Coronary artery (tissue), 2 donors: ENCODE results near the gene TBC1D17.

ENCODE experiments used
- DNase-seq: peaks from one replicate; pipeline ENCODE4 v3.0.0-alpha.2; 2017; ENCODE audit warnings: low spot score
- H3K27ac ChIP-seq, 2 donors: fragments of 200-600 bp; sonication (generic); one replicate each; pipeline ENCODE4 v1.5.1; 2016 to 2019
- H3K4me3 ChIP-seq: fragments of 200-600 bp; sonication (generic); 2 replicates; pipeline ENCODE4 v1.5.1; 2016; ENCODE audit warnings: mild to moderate bottlenecking, moderate library complexity
- TF ChIP-seq, protein P1 (sequence below): fragments of 200-600 bp; sonication (generic); IDR thresholded peaks from one replicate; pipeline ENCODE4 v1.5.1; 2019; ENCODE audit warnings: antibody characterized with exemption

Gene TBC1D17

DNA sequence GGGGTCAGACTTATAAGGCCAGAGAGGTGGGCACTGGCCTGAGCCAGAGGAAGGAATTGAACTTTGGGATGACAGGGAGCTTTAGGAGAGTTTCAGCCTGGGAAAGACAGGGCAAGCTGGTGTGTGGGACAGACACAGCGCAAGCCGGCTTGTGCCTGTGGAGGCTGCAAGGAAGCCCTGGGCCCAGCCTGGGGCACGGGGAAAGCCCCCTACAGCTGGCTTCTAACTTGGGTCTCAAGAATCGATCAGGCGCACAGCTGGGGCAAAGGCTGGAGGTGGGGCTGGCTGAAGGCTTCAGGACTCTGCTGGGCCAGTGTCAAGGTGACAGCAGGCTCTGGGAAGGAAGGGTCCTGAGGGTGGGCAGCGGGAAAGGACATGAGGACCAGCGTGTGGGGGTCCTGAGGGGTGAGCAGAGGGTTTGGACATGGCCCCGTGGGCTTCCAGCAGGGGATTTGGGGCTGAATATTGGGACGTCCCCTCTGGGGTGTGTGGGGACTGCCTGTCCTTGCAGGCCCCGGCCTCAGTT is 23.6 kb upstream of the TBC1D17 start:
- TF ChIP-seq, protein P1, sequence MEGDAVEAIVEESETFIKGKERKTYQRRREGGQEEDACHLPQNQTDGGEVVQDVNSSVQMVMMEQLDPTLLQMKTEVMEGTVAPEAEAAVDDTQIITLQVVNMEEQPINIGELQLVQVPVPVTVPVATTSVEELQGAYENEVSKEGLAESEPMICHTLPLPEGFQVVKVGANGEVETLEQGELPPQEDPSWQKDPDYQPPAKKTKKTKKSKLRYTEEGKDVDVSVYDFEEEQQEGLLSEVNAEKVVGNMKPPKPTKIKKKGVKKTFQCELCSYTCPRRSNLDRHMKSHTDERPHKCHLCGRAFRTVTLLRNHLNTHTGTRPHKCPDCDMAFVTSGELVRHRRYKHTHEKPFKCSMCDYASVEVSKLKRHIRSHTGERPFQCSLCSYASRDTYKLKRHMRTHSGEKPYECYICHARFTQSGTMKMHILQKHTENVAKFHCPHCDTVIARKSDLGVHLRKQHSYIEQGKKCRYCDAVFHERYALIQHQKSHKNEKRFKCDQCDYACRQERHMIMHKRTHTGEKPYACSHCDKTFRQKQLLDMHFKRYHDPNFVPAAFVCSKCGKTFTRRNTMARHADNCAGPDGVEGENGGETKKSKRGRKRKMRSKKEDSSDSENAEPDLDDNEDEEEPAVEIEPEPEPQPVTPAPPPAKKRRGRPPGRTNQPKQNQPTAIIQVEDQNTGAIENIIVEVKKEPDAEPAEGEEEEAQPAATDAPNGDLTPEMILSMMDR, result no peak
- H3K27ac ChIP-seq, result no peak overlapping the region
- H3K4me3 ChIP-seq, result no peak overlapping the region
- DNase-seq, result no peak

DNA sequence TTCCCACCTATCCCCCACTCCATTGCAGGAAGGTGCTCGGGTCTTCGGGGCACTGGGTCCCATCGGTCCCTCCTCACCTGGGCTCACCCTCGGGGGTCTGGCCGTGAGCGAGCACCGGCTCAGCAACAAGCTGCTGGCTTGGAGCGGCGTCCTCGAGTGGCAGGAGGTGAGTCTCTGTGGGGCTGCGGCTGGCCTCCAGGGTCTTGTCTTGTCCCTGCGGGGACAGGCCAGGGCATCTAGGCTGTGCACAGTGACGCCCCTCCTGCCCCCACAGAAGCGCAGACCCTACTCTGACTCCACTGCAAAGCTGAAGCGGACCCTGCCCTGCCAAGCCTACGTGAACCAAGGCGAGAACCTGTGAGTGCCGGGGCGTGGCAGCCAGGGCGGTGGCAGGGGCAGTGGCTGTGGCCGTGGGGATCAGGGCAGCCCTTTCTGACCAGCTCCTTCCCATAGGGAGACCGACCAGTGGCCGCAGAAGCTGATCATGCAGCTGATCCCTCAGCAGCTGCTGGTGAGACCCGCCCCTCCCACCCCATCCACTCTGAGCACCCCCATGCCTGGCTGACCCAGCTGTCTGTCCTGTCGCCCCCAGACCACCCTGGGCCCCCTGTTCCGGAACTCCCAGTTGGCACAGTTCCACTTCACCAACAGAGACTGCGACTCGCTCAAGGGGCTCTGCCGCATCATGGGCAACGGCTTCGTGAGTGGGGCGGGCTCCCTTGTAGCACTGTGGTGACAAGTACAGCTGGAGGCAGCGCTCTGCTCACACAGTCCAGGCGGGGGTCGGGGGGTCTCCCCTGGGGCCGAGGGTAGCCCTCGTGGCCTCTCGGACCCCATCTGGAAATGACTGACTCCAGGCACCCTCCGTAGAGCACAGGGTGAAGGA is 22.9 kb upstream of the TBC1D17 start:
- Histone ChIP-seq H3K27ac (no peak overlapping the region), H3K4me3 (no peak overlapping the region)
- no peak for DNase-seq
- TF ChIP-seq, protein P1, result no peak

GRCh38 chr19:49855277-49855675 is 22.2 kb upstream of the TBC1D17 start:
- DNase-seq, result no peak
- Histone ChIP-seq H3K4me3 (no peak overlapping the region), H3K27ac (no peak overlapping the region)
- TF ChIP-seq, protein P1, result no peak

DNA sequence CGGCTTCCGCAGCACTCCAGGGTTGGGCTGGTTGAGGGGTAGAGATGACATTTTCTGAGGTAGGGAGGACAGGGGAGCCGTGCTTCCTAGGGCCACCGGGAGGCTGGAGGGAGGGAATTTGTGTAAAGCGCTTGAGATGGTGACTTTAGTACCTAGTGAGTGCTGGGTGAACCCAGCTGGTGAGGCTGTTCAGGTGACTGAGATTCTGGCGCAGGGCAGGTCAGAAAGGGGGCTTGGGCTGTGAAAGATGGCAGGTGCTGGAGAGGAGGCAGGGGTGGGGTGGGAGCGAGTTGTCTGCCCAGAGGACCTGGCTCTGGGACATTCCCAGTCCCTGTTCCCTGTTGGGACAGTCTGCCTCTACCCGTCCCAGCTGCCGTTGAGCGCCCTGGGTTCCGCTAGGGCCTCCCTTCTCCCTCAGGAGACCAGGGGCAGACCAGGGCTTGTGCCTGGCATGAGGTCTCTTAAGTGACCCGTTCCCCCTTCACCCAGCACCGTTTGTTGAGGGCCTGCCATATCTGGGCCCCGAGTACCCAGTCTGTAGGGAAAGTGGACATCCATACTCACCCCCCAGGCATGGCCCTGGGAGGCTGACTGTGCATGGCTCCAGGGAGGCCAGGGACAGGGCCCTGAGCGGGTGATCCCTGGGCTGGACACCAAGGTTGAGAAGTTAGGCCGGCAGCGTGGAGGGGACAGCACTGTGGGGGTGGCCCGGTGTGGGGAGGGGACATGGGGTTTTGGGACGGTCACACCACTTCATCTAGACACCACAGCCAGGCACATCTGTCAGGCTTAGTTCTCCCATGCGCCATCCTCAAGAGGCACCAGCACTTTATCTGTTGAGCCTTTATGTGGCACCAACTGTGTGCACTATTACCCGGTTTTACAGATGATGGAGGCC is 21.6 kb upstream of the TBC1D17 start:
- Histone ChIP-seq H3K27ac (no peak overlapping the region), H3K4me3 (no peak overlapping the region)
- DNase-seq, result no peak
- TF ChIP-seq, protein P1, result no peak

DNA sequence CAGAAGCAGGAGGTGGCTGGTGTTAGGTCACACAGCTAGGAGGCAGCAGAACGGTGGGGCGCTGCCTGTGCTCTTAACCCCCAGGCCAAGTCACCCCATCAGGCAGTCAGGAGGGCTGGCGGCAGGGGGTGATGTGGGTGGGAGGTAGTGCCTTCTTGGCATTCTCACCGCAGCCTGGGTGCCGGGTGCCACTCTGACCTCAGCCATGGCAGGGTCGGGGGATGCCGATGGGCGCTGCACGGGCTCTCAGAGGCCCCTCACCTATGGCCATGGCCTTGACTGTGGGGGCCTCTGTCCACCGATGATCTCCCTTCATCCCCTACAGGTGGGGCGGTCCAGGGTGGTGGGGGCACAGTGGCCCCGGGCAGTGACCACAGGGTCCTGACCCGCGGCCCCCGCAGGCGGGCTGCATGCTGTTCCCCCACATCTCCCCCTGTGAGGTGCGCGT is 20.9 kb upstream of the TBC1D17 start:
- TF ChIP-seq, protein P1, result no peak

GRCh38 chr19:49857061-49857837 is 20.3 kb upstream of the TBC1D17 start:
- Histone ChIP-seq H3K4me3 (no peak overlapping the region), H3K27ac (peak overlapping the region in 1 of 2 donors; percentile 15)
- no peak for DNase-seq
- TF ChIP-seq, protein P1, result no peak

More for the DNA sequence above, 20.9 kb upstream of the TBC1D17 start:
- DNase-seq, result no peak
- Histone ChIP-seq H3K27ac (no peak overlapping the region), H3K4me3 (no peak overlapping the region)
